ENCODE data around the gene FAM187B. TPM values are rescaled to one million over a fixed set of nuclear protein-coding genes. Genes with fewer than 3 reads are reported as not detected.

The FAM187B gene
- total and polyA plus RNA-seq, 5 experiments from 2014 or later, result not detected

GRCh38 chr19:35257113-35257461 lies 28.5 kb upstream of the FAM187B start:
- ATAC-seq, result no peak
- Mint-ChIP-seq H3K9me3 (no peaks in the 10 kb centered on the region), H3K4me3 (peak overlapping the region in 3 of 10 donors; percentile 18 to 42 (median 23)), H3K36me3 (peaks cover 0 to 47% (median 2%) of the 10 kb centered on the region in 3 donors), H3K27me3 (no peaks in the 10 kb centered on the region), H3K4me1 (peaks cover 25 to 52% (median 39%) of the 10 kb centered on the region in 4 donors), H3K27ac (peak overlapping the region in 9 of 10 donors; percentile 31 to 88 (median 84))
- POLR2A ChIA-PET, result interaction anchor here (0.6 to 9.5 kb wide), 6 partner anchors 9 to 116 kb away, joined by 3 to 91 read pairs (median 3); partner anchors contain the start of gene USF2
- DNase-seq, result peak in 1 of 10 donors; percentile 16

DNA sequence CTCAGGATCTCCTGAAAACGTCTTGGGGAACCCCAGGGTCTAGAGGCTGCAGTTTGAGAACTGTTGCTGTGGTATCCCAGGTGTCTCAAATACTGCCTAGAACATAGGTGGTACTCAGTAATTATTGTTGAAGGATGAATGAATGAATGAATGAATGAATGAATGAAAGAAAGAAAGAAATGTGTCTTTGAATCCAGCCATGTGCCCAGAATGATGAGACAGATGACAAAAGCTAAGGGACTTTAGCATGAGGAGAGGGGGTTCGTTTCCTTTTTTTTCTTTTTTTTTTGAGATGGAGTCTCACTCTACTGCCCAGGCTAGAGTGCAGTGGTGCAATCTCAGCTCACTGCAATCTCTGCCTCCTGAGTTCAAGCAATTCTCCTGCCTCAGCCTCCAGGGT lies 28.0 kb upstream of the FAM187B start:
- DNase-seq, result no peak
- Mint-ChIP-seq H3K4me1 (peaks cover 26 to 54% (median 42%) of the 10 kb centered on the region in 4 donors), H3K27me3 (no peaks in the 10 kb centered on the region), H3K4me3 (peak overlapping the region in 1 of 10 donors; percentile 42), H3K9me3 (no peaks in the 10 kb centered on the region), H3K27ac (peak overlapping the region in 6 of 10 donors; percentile 26 to 75 (median 42)), H3K36me3 (peaks cover 0 to 49% (median 3%) of the 10 kb centered on the region in 3 donors)
- POLR2A ChIA-PET, result interaction anchor here (1.1 to 9.5 kb wide), 4 partner anchors 10 to 115 kb away, joined by 3 to 91 read pairs (median 4); partner anchors contain the start of gene USF2
- ATAC-seq, result no peak

- Mint-ChIP-seq H3K27ac (peak overlapping the region in 9 of 10 donors; percentile 4 to 66 (median 34)), H3K36me3 (peaks cover 0 to 58% (median 3%) of the 10 kb centered on the region in 3 donors), H3K27me3 (peaks cover 0 to under 1% (median 0%) of the 10 kb centered on the region in 5 donors), H3K9me3 (no peaks in the 10 kb centered on the region), H3K4me1 (peaks cover 35 to 66% (median 54%) of the 10 kb centered on the region in 4 donors), H3K4me3 (no peak overlapping the region)
- no peak for ATAC-seq
- POLR2A ChIA-PET, result interaction anchor here (9.5 kb wide), 1 partner anchor 12 kb away, joined by 91 read pairs; the partner anchor contains the start of gene USF2
- DNase-seq, result peak in 1 of 10 donors; percentile 0
Observed at GRCh38 chr19:35254341-35255297, 26.1 kb upstream of the FAM187B start.

DNA sequence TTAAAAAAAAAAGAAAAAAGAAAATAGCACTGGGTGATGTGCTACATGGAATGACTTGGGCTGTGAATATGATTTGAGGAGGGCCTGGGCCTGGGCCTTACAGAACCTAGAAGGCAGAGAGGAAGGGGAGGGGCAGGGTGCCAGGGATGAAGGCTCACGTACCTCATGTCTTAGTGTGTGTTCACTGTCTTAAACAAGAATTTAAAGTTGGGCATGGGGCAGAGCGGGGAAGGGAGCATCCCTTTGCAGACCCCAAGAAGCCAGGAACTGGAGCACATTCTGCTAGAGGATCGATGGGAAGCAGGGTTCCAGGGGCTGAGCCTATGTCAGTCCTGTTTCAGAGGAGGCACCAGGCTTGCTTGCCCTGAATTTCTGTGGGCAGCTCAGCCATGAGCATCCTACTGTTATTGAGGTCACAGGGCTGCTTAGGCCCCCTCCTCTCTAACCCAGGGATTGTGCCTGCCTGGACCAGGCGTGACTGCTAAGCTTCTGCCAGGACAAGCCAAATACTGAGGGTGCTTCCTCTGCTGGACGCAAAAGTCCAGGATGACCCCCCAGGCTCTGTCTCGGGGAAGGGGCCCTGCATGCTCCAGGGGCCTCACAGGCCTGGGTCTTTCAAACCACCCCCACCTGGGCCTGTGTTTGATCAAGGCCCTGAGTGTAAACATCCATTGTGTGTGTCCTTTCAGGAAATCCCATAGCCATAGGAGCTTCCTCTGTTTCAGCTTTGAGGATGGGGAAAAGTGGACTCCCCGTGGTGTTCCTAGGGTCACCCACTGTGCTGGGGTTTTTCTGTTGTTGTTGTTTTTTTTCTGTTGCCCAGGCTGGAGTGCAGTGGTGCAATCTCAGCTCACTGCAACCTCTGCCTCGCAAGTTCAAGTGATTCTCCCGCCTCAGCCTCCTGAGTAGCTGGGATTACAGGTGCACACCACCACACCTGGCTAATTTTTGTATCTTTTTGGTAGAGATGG lies 25.1 kb upstream of the FAM187B start:
- no peak for ATAC-seq
- Mint-ChIP-seq H3K36me3 (peaks cover 0 to 60% (median 5%) of the 10 kb centered on the region in 3 donors), H3K27me3 (peaks cover 0 to 2% (median 0%) of the 10 kb centered on the region in 5 donors), H3K4me1 (peaks cover 37 to 74% (median 64%) of the 10 kb centered on the region in 4 donors), H3K4me3 (peak overlapping the region in 1 of 10 donors; percentile 28), H3K27ac (peak overlapping the region in 6 of 10 donors; percentile 18 to 67 (median 36)), H3K9me3 (no peaks in the 10 kb centered on the region)
- POLR2A ChIA-PET, result interaction anchor here (0.8 to 9.5 kb wide), 3 partner anchors 13 to 101 kb away, joined by 4 to 91 read pairs (median 5); partner anchors contain the start of gene USF2
- peak in 1 of 10 donors; percentile 0 for DNase-seq

GRCh38 chr19:35251456-35251855 lies 22.9 kb upstream of the FAM187B start:
- POLR2A ChIA-PET, result interaction anchor here (0.9 to 9.5 kb wide), 9 partner anchors 9 to 97 kb away, joined by 3 to 91 read pairs (median 5); partner anchors contain the start of genes FXYD5 and USF2
- ATAC-seq (no peak), DNase-seq (no peak)
- peaks cover 0 to 2% (median 0%) of the 10 kb centered on the region in 5 donors for H3K27me3 Mint-ChIP-seq
- H3K4me1 Mint-ChIP-seq, result peaks cover 30 to 67% (median 56%) of the 10 kb centered on the region in 4 donors
- H3K27ac Mint-ChIP-seq, result peak overlapping the region in 7 of 10 donors; percentile 18 to 99 (median 75)
- peak overlapping the region in 7 of 10 donors; percentile 26 to 97 (median 84) for H3K4me3 Mint-ChIP-seq
- no peaks in the 10 kb centered on the region for H3K9me3 Mint-ChIP-seq
- H3K36me3 Mint-ChIP-seq, result peaks cover 0 to 60% (median 5%) of the 10 kb centered on the region in 3 donors

GRCh38 chr19:35249848-35250711 lies 21.5 kb upstream of the FAM187B start:
- Mint-ChIP-seq H3K4me1 (peaks cover 28 to 57% (median 47%) of the 10 kb centered on the region in 4 donors), H3K27ac (peak overlapping the region; percentile 89 to 99 (median 98)), H3K36me3 (peaks cover 0 to 53% (median 5%) of the 10 kb centered on the region in 3 donors), H3K27me3 (peaks cover 0 to 2% (median 0%) of the 10 kb centered on the region in 5 donors), H3K9me3 (no peaks in the 10 kb centered on the region), H3K4me3 (peak overlapping the region; percentile 93 to 98 (median 94))
- POLR2A ChIA-PET, result interaction anchor here (0.7 to 9.5 kb wide), 9 partner anchors 8 to 203 kb away, joined by 3 to 91 read pairs (median 5); partner anchors contain the start of genes FXYD5 and USF2
- peak in 1 of 10 donors; percentile 16 for DNase-seq
- ATAC-seq, result no peak

GRCh38 chr19:35249146-35249847 lies 20.8 kb upstream of the FAM187B start:
- Mint-ChIP-seq H3K36me3 (peaks cover 0 to 45% (median 4%) of the 10 kb centered on the region in 3 donors), H3K27ac (peak overlapping the region; percentile 93 to 99 (median 98))

GRCh38 chr19:35248310-35249145 lies 20.0 kb upstream of the FAM187B start, which contains the start of gene LSR:
Gene LSR, plus strand, starts transcription at chr19:35249002. Its CDS starts 21 bp downstream, at chr19:35249023.
- Mint-ChIP-seq H3K27me3 (peaks cover 0 to 2% (median 0%) of the 10 kb centered on the region in 5 donors), H3K4me1 (peaks cover 25 to 49% (median 45%) of the 10 kb centered on the region in 4 donors), H3K36me3 (peaks cover 5 to 38% (median 6%) of the 10 kb centered on the region in 3 donors), H3K4me3 (peak within 1 kb of the TSS; percentile 93 to 98 (median 94)), H3K27ac (peak within 1 kb of the TSS; percentile 93 to 99 (median 98)), H3K9me3 (peaks cover 0 to 10% (median 2%) of the 10 kb centered on the region in 9 donors)
- DNase-seq (peak; percentile 74 to 94 (median 86)), ATAC-seq (peak; percentile 85 to 90)
- POLR2A ChIA-PET, result interaction anchor here (0.6 to 2.4 kb wide), 6 partner anchors 19 to 106 kb away, joined by 4 to 24 read pairs (median 5); partner anchors contain the start of gene USF2

More at GRCh38 chr19:35249146-35249847, 20.8 kb upstream of the FAM187B start:
- H3K27me3 Mint-ChIP-seq, result peaks cover 0 to 2% (median 0%) of the 10 kb centered on the region in 5 donors
- peak overlapping the region; percentile 93 to 98 (median 94) for H3K4me3 Mint-ChIP-seq
- peaks cover 24 to 49% (median 45%) of the 10 kb centered on the region in 4 donors for H3K4me1 Mint-ChIP-seq
- H3K9me3 Mint-ChIP-seq, result peaks cover 0 to 7% (median 0%) of the 10 kb centered on the region in 9 donors
- DNase-seq, result peak in 1 of 10 donors; percentile 17
- ATAC-seq, result no peak
- POLR2A ChIA-PET, result interaction anchor here (1.3 to 9.5 kb wide), 5 partner anchors 11 to 38 kb away, joined by 4 to 91 read pairs (median 15); partner anchors contain the start of gene USF2

Measured in naive thymus-derived CD8-positive, alpha-beta T cell (primary cell).